C4-2B (cell line): ENCODE measurements around the gene MSL2.

ENCODE experiments used
- H3K27ac ChIP-seq: fragments of 450-650 bp; 2 replicates; pipeline ENCODE4 v1.5.1; 2017
- ZFX ChIP-seq: fragments of 450-650 bp; IDR thresholded peaks from 2 replicates; pipeline ENCODE4 v1.6.1; 2017
- TF ChIP-seq, protein P1 (sequence below): fragments of 450-650 bp; conservative IDR thresholded peaks from 2 replicates; pipeline ENCODE4 v1.5.1; 2017; ENCODE audit warnings: mild to moderate bottlenecking

The MSL2 gene

GRCh38 chr3:136114421-136114820 is 81.7 kb downstream of the MSL2 start:
- no peak overlapping the region for H3K27ac ChIP-seq
- TF ChIP-seq ZFX, result no peak
- TF ChIP-seq, protein P1, sequence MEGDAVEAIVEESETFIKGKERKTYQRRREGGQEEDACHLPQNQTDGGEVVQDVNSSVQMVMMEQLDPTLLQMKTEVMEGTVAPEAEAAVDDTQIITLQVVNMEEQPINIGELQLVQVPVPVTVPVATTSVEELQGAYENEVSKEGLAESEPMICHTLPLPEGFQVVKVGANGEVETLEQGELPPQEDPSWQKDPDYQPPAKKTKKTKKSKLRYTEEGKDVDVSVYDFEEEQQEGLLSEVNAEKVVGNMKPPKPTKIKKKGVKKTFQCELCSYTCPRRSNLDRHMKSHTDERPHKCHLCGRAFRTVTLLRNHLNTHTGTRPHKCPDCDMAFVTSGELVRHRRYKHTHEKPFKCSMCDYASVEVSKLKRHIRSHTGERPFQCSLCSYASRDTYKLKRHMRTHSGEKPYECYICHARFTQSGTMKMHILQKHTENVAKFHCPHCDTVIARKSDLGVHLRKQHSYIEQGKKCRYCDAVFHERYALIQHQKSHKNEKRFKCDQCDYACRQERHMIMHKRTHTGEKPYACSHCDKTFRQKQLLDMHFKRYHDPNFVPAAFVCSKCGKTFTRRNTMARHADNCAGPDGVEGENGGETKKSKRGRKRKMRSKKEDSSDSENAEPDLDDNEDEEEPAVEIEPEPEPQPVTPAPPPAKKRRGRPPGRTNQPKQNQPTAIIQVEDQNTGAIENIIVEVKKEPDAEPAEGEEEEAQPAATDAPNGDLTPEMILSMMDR, result no peak

GRCh38 chr3:136110481-136110880 is 85.7 kb downstream of the MSL2 start:
- H3K27ac ChIP-seq, result no peak overlapping the region
- TF ChIP-seq ZFX, result no peak
- TF ChIP-seq, protein P1, result no peak

DNA sequence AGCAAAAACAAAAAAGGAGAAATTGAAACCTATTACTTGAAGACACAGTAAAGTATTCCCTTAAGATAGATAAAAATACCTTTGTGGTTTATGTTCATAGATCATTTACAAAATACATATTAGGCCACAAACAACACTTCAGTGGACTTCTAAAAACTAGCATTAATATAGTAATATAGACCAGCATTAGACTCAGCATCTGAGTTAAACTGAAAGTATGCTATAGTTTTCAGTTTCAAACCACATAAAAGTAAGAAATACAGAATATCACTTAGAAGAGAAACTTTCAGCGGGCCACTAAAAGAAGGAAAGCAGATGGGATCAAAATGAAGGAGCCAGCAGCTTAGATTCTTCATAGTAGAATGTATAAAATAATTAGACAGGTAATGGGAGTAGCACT is 86.6 kb downstream of the MSL2 start:
- TF ChIP-seq, protein P1, result no peak
- no peak for TF ChIP-seq ZFX
- H3K27ac ChIP-seq, result no peak overlapping the region

DNA sequence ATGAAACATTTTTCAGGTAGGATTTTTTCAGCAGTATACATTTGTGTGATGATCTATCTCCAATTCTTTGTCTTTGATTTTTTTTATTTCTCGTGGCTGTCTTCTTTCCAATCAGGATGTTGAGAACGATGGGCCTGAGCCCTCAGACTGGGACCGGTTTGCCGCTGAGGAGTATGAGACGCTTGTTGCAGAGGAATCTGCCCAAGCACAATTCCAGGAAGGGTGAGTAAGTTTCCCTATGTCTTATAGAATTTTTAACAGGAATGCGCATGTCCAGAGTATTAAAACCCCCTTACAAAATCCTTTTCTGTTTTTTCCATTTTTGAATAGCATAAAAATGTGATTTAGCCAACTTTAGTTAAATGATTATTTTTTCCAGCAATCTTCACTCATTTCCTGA is 90.0 kb downstream of the MSL2 start:
- H3K27ac ChIP-seq, result no peak overlapping the region
- TF ChIP-seq ZFX, result no peak
- TF ChIP-seq, protein P1, result no peak

GRCh38 chr3:136105044-136105443 is 91.1 kb downstream of the MSL2 start:
- no peak for TF ChIP-seq ZFX
- TF ChIP-seq, protein P1, result no peak

More at GRCh38 chr3:136105044-136105443, 91.1 kb downstream of the MSL2 start:
- H3K27ac ChIP-seq, result no peak overlapping the region
